ENCODE data around the gene KRT6A. TPM values are rescaled to one million over a fixed set of nuclear protein-coding genes. Genes with fewer than 3 reads are reported as not detected.

KRT6A gene
- polyA plus RNA-seq, 3 donors = not detected

GRCh38 chr12:52537101-52537500 lies 44.0 kb upstream of the KRT6A start:
- DNase-seq = no peak
- H2AFZ ChIP-seq (ENCODE audit: insufficient read depth, low read depth, low read length, poor library complexity, severe bottlenecking) = no peak overlapping the region
- intact Hi-C loops (cut with micrococcal nuclease) = no loop called here
- peaks cover 4% of the 10 kb centered on the region for H3K4me1 Mint-ChIP-seq
- H3K4me3 ChIP-seq (replicated peaks in 1 of 3; ENCODE audit: low read depth in 2 of 3, low read length in 3 of 3) = no peak overlapping the region
- peaks cover 3 to 7% (median 5%) of the 10 kb centered on the region in 3 donors for H3K27me3 Mint-ChIP-seq (ENCODE audit: low read depth in 3 of 3)
- no peak overlapping the region for H3K4me3 Mint-ChIP-seq
- H4K20me1 ChIP-seq (ENCODE audit: insufficient read depth, low read length) = no peaks in the 10 kb centered on the region
- H3K4me2 ChIP-seq (replicated peaks; ENCODE audit: extremely low read depth, low read length, poor library complexity, severe bottlenecking) = no peak overlapping the region
- H3K9me3 Mint-ChIP-seq = peaks cover 0 to 1% (median 0%) of the 10 kb centered on the region in 7 donors
- WGBS (ENCODE audit: insufficient coverage) = 88% methylated on average over 3 of the region's 3 CpGs
- peaks cover 0 to 5% of the 10 kb centered on the region in 2 donors for H3K4me1 ChIP-seq (ENCODE audit: control insufficient read depth in 1 of 2, insufficient read depth in 2 of 2, low read length in 2 of 2)
- no peaks in the 10 kb centered on the region for H3K9me3 ChIP-seq (replicated peaks in 1 of 2; ENCODE audit: control insufficient read depth in 1 of 2, insufficient read depth in 1 of 2, low read length in 2 of 2)
- no peaks in the 10 kb centered on the region for H3K36me3 Mint-ChIP-seq
- H3K27me3 ChIP-seq (ENCODE audit: control insufficient read depth in 2 of 2, insufficient read depth in 2 of 2, low read length in 2 of 2) = no peaks in the 10 kb centered on the region
- H3K36me3 ChIP-seq (replicated peaks in 1 of 2; ENCODE audit: control insufficient read depth in 1 of 2, insufficient read depth in 2 of 2, low read length in 2 of 2) = no peaks in the 10 kb centered on the region
- H3K27ac Mint-ChIP-seq = no peak overlapping the region
- H3K9ac ChIP-seq (ENCODE audit: insufficient read depth, low read length, poor library complexity, severe bottlenecking) = no peak overlapping the region
- no peaks in the 10 kb centered on the region for H3K79me2 ChIP-seq (ENCODE audit: insufficient read depth, low read length)
- H3K27ac ChIP-seq (ENCODE audit: low read depth in 1 of 2, low read length in 2 of 2) = no peak overlapping the region
- TF ChIP-seq, protein P1, sequence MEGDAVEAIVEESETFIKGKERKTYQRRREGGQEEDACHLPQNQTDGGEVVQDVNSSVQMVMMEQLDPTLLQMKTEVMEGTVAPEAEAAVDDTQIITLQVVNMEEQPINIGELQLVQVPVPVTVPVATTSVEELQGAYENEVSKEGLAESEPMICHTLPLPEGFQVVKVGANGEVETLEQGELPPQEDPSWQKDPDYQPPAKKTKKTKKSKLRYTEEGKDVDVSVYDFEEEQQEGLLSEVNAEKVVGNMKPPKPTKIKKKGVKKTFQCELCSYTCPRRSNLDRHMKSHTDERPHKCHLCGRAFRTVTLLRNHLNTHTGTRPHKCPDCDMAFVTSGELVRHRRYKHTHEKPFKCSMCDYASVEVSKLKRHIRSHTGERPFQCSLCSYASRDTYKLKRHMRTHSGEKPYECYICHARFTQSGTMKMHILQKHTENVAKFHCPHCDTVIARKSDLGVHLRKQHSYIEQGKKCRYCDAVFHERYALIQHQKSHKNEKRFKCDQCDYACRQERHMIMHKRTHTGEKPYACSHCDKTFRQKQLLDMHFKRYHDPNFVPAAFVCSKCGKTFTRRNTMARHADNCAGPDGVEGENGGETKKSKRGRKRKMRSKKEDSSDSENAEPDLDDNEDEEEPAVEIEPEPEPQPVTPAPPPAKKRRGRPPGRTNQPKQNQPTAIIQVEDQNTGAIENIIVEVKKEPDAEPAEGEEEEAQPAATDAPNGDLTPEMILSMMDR (IDR thresholded peaks at IDR 0.05) = no peak

DNA sequence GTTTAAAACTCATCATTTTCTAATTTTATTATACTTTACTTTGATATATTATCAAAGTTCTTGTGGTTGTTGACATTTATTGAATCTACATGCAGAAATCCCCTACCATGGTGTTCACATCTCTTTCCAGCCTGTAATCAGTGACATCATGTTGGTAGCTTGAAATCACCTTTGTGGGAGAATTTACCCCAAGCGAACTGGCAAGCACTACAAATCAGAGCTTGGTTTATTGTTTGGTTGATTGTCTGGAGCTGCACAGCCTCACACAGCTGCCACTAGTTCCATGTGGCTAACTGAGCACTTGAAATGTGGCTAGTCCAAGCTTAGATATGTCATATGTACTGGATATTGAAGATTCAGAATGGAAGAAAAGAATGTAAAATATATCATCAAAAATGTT lies 42.5 kb upstream of the KRT6A start:
- no peaks in the 10 kb centered on the region for H3K9me3 ChIP-seq (replicated peaks in 1 of 2; ENCODE audit: control insufficient read depth in 1 of 2, insufficient read depth in 1 of 2, low read length in 2 of 2)
- H3K4me1 ChIP-seq (ENCODE audit: control insufficient read depth in 1 of 2, insufficient read depth in 2 of 2, low read length in 2 of 2) = peaks cover 10 to 18% of the 10 kb centered on the region in 2 donors
- H3K79me2 ChIP-seq (ENCODE audit: insufficient read depth, low read length) = no peaks in the 10 kb centered on the region
- no peak overlapping the region for H3K4me3 ChIP-seq (replicated peaks in 1 of 3; ENCODE audit: low read depth in 2 of 3, low read length in 3 of 3)
- Mint-ChIP-seq H3K27ac (no peak overlapping the region), H3K9me3 (peaks cover 0 to 1% (median 0%) of the 10 kb centered on the region in 7 donors), H3K36me3 (no peaks in the 10 kb centered on the region), H3K4me1 (peaks cover 14% of the 10 kb centered on the region), H3K27me3 (ENCODE audit: low read depth in 3 of 3) (peaks cover 3 to 4% (median 3%) of the 10 kb centered on the region in 3 donors), H3K4me3 (no peak overlapping the region)
- H3K9ac ChIP-seq (ENCODE audit: insufficient read depth, low read length, poor library complexity, severe bottlenecking) = no peak overlapping the region
- intact Hi-C loops (cut with micrococcal nuclease) = no loop called here
- DNase-seq = no peak
- H4K20me1 ChIP-seq (ENCODE audit: insufficient read depth, low read length) = no peaks in the 10 kb centered on the region
- H2AFZ ChIP-seq (ENCODE audit: insufficient read depth, low read depth, low read length, poor library complexity, severe bottlenecking) = no peak overlapping the region
- H3K36me3 ChIP-seq (replicated peaks in 1 of 2; ENCODE audit: control insufficient read depth in 1 of 2, insufficient read depth in 2 of 2, low read length in 2 of 2) = no peaks in the 10 kb centered on the region
- H3K27me3 ChIP-seq (ENCODE audit: control insufficient read depth in 2 of 2, insufficient read depth in 2 of 2, low read length in 2 of 2) = no peaks in the 10 kb centered on the region
- no peak overlapping the region for H3K27ac ChIP-seq (ENCODE audit: low read depth in 1 of 2, low read length in 2 of 2)
- TF ChIP-seq, protein P1 (IDR thresholded peaks at IDR 0.05) = no peak
- no peak overlapping the region for H3K4me2 ChIP-seq (replicated peaks; ENCODE audit: extremely low read depth, low read length, poor library complexity, severe bottlenecking)
- 33% methylated on average over 1 of the region's 1 CpG for WGBS (ENCODE audit: insufficient coverage)
